Heart right ventricle (tissue), 16 donors: ENCODE measurements around the gene MLLT11. TPM values are rescaled to one million over a fixed set of nuclear protein-coding genes. Genes with fewer than 3 reads are reported as not detected.

Experiments used
- ATAC-seq, 8 donors: fragments of 200-7000 bp; cut with Tn5 transposase; one replicate each; pipeline ENCODE4 v1.9.1; 2020; ENCODE audit warnings: mild to moderate bottlenecking in 8 of 8, moderate library complexity in 8 of 8, moderate number of reproducible peaks in 1 of 8
- DNase-seq, 2 donors: peaks; one replicate each; pipeline ENCODE4 v3.0.0-alpha.2; 2020
- H3K27ac ChIP-seq, 10 donors: fragments of 200-600 bp; sonication (generic) in 2 of 10; one replicate each; pipeline versions ENCODE4 v1.5.0 to v1.8.0; 2020 to 2022; ENCODE audit warnings: mild to moderate bottlenecking in 3 of 10
- H3K27me3 ChIP-seq, 7 donors: fragments of 200-600 bp; one replicate each; pipeline ENCODE4 v1.8.0; 2021 to 2022; ENCODE audit warnings: mild to moderate bottlenecking in 2 of 7
- H3K36me3 ChIP-seq, 9 donors: fragments of 200-600 bp; sonication (generic) in 1 of 9; one replicate each; pipeline versions ENCODE4 v1.5.0 to v1.8.0; 2020 to 2022; ENCODE audit warnings: mild to moderate bottlenecking in 2 of 9
- H3K4me1 ChIP-seq, 9 donors: fragments of 200-600 bp; sonication (generic) in 1 of 9; one replicate each; pipeline versions ENCODE4 v1.5.0 to v1.8.0; 2020 to 2022; ENCODE audit warnings: mild to moderate bottlenecking in 4 of 9
- H3K4me3 ChIP-seq, 10 donors: fragments of 200-600 bp; sonication (generic) in 2 of 10; one replicate each; pipeline versions ENCODE4 v1.5.0 to v1.8.0; 2020 to 2022; ENCODE audit warnings: mild to moderate bottlenecking in 7 of 10, moderate library complexity in 2 of 10
- H3K9me3 ChIP-seq, 11 donors: fragments of 200-600 bp in 10 of 11; sonication (generic) in 2 of 11; one replicate each; pipeline versions ENCODE4 v1.5.0 to v1.8.0; 2013 to 2022; ENCODE audit warnings: mild to moderate bottlenecking in 2 of 11, control low read depth in 1 of 11, moderate library complexity in 1 of 11
- whole genome bisulfite sequencing, 2 donors: extraction: QIAGEN DNeasy Blood & Tissue Kit; methylation state at CpG; one replicate each; pipeline ENCODE4 v1.1.7; 2013; ENCODE audit warnings: inconsistent platforms in 1 of 2; 5-methylcytosine and 5-hydroxymethylcytosine counted together
- intact Hi-C, 10 donors: fragments of 100-400 bp; cut with DNase I; formaldehyde crosslinking; loops; one replicate each; pipeline versions ENCODE4 v1.11.1 to v1.14.2; 2022
- polyA plus RNA-seq, 2 donors: library from polyadenylated mRNA; stranded (reverse); fragments of 200-250 nt; gene quantifications; one replicate each; pipeline ENCODE4 v1.2.3, GENCODE V29; 2013
- total RNA-seq, 10 donors: library from RNA; stranded (reverse); fragmentation: NEBNext Ultra II Directional in 3 of 10; extraction: Animal tissue kit (Norgen Biotek cat#: 25700) in 3 of 10; gene quantifications; one replicate each; pipeline versions ENCODE4 v1.2.1 to v1.2.4, GENCODE V29; 2021 to 2023
- TF ChIP-seq, protein P1 (sequence below), 9 donors: fragments of 200-600 bp; sonication (generic) in 2 of 9; IDR thresholded peaks; one replicate each; pipeline versions ENCODE4 v1.5.0 to v1.8.0; 2021 to 2022; ENCODE audit warnings: antibody characterized with exemption in 9 of 9, mild to moderate bottlenecking in 5 of 9, moderate library complexity in 1 of 9
- donor health status: Arrhythmogenic right ventricular cardiomyopathy.
- donor health status: ischemic (EF 13 %, LVEDD 7.1; RV severe dilation, severe dysfunction).
- donor health status: healthy with polysubstance abuse.
- donor health status: DM: no; HTN: yes; CAD: no.
- donor health status: DM: no; HTN: no; CAD: no.
- donor health status: ischemic (EF 25% LVEDD 6.9; RV normal size, moderate dysfunction).
- donor health status: ischemic (EF 25% LVEDD 5.7; RV mildly dilated, moderate dysfunction).
- donor health status: healthy.
- donor health status: DM: yes; HTN: yes; CAD: no.
- donor health status: Ischemic cardiomyopathy.
- donor health status: ischemic (EF 35%, LVEDD 5.7; RV mildly dilated, moderate dysfunction).
- donor health status: nonischemic (EF 11% LVEDD 7.7; RV severe dilation, severe dysfunction).
- donor health status: DM: yes; HTN: yes; CAD: no.
- donor health status: PGD.
- donor health status: ischemic (EF 29% LVEDD 5.4; RV normal size, mild dysfunction).
- donor health status: nonischemic (EF 23%, LVEDD 6.1; RV moderate dilation, normal function).

Gene MLLT11
- total and polyA plus RNA-seq, 12 donors: 1.4 to 57.8 (median 22.6) TPM

DNA sequence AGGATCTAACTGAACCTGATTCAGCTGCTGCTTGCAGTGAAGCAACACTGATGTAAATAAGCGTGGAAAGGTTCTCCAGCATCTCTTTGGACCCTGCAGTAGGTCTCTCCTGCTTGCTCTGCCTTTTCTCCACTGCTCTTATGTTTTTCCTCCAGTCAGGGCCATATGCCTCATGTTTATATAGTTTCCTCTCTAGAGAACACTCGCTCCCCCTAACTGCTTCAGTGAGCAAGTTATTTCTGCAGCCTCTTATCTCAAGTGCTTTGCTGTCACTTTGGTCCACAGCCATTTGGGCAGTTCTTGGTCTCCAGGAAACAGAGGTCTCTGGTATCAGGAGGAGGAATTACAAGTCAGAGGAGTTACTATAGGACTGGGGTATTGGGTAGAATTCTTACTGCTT lies 46.7 kb upstream of the MLLT11 start:
- DNase-seq (peak in 1 of 2 donors; percentile 73), ATAC-seq (peak; percentile 64 to 86 (median 82))
- Histone ChIP-seq H3K27me3 (no peaks in the 10 kb centered on the region), H3K4me1 (peaks cover 12 to 66% (median 51%) of the 10 kb centered on the region in 9 donors), H3K9me3 (no peaks in the 10 kb centered on the region), H3K36me3 (peaks cover 0 to 19% (median 7%) of the 10 kb centered on the region in 9 donors), H3K4me3 (no peak overlapping the region), H3K27ac (peak overlapping the region; percentile 72 to 95 (median 84))
- TF ChIP-seq, protein P1, sequence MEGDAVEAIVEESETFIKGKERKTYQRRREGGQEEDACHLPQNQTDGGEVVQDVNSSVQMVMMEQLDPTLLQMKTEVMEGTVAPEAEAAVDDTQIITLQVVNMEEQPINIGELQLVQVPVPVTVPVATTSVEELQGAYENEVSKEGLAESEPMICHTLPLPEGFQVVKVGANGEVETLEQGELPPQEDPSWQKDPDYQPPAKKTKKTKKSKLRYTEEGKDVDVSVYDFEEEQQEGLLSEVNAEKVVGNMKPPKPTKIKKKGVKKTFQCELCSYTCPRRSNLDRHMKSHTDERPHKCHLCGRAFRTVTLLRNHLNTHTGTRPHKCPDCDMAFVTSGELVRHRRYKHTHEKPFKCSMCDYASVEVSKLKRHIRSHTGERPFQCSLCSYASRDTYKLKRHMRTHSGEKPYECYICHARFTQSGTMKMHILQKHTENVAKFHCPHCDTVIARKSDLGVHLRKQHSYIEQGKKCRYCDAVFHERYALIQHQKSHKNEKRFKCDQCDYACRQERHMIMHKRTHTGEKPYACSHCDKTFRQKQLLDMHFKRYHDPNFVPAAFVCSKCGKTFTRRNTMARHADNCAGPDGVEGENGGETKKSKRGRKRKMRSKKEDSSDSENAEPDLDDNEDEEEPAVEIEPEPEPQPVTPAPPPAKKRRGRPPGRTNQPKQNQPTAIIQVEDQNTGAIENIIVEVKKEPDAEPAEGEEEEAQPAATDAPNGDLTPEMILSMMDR (IDR thresholded peaks at IDR 0.05): peak in 3 of 9 donors; percentile 25 to 27 (median 25)
- intact Hi-C loops: no loop called here
- WGBS, 2 donors: 27 to 30% methylated on average over 2 of the region's 2 CpGs

DNA sequence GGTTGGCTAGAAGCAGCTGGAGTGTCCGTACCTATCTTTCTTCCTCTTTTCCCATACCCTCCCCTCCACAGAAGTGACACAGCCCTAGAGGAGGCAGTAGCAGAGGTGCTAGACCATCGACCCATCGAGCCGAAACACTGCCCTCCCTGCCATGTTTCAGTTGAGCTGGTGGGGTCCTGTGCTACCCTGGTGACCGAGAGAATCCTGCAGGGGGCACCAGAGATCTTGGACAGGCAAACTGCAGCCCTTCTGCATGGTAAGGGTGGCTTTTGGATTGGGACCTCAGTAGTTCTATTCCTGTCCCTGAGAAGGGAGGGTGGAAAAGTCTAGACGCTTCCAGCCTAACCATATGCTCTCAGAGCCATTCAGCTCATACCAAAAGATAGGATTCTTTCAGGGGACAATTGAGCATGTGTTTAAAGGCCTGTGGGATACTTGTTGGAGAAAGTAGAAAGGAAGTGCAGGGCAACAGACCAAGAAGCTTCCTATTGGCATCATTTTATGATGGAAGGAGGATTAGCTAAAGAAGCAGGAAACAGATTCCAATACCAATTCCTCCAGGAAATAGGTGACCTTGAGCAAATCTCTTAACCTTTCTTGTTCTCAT lies 35.6 kb upstream of the MLLT11 start:
- Histone ChIP-seq H3K4me3 (no peak overlapping the region), H3K27ac (peak overlapping the region; percentile 13 to 93 (median 83)), H3K4me1 (peaks cover 3 to 19% (median 12%) of the 10 kb centered on the region in 9 donors), H3K27me3 (no peaks in the 10 kb centered on the region), H3K9me3 (no peaks in the 10 kb centered on the region), H3K36me3 (peaks cover 0 to 82% (median 35%) of the 10 kb centered on the region in 9 donors)
- intact Hi-C loops: loop anchor here in 6 of 10 donors (1.0 to 10.0 kb wide), 9 partner anchors 33 to 133 kb away; partner anchors contain the start of genes GABPB2 (in 4 of the 6), TNFAIP8L2 (in 4 of the 6), CDC42SE1 (in 2 of the 6) and SEMA6C (in 1 of the 6)
- DNase-seq (peak; percentile 76 to 91), ATAC-seq (peak; percentile 88 to 94 (median 90))
- 16 to 23% methylated on average over 6 of the region's 6 CpGs for WGBS, 2 donors
- TF ChIP-seq, protein P1 (IDR thresholded peaks at IDR 0.05): peak; percentile 56 to 85 (median 74)

DNA sequence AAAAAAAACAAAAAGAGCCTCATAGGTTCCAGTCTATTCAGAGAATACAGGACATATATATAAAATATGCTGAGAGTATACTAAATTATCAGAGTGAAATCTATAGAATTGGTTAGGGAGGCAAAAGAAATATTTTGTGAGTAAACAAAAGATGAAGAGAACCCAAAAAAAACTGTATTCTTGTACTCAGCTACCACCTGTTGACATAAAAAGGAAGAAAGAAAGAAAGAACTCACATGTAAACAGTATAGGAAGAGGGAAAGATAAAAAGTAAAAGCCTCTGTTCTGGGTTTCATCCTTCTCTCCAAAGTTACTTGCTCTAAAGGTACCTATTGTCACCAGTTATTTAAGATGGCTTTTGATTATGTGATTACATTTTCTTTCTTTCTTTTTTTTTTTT lies 33.7 kb upstream of the MLLT11 start:
- DNase-seq (no peak), ATAC-seq (no peak)
- Histone ChIP-seq H3K27me3 (no peaks in the 10 kb centered on the region), H3K4me3 (no peak overlapping the region), H3K9me3 (no peaks in the 10 kb centered on the region), H3K27ac (no peak overlapping the region), H3K4me1 (peaks cover 3 to 19% (median 12%) of the 10 kb centered on the region in 9 donors), H3K36me3 (peaks cover 0 to 84% (median 48%) of the 10 kb centered on the region in 9 donors)
- TF ChIP-seq, protein P1 (IDR thresholded peaks at IDR 0.05): no peak
- intact Hi-C loops: loop anchor here in 3 of 10 donors (5.0 to 10.0 kb wide), 3 partner anchors 48 to 131 kb away; partner anchors contain the start of genes TNFAIP8L2 (in 2 of the 3) and GABPB2 (in 1 of the 3)

- no peaks in the 10 kb centered on the region for H3K9me3 ChIP-seq
- DNase-seq: no peak
- no peak overlapping the region for H3K4me3 ChIP-seq
- ATAC-seq: no peak
- TF ChIP-seq, protein P1 (IDR thresholded peaks at IDR 0.05): no peak
- WGBS, 2 donors: 98% methylated on average over 8 of the region's 8 CpGs
- H3K36me3 ChIP-seq: peaks cover 0 to 89% (median 58%) of the 10 kb centered on the region in 9 donors
- peaks cover 0 to 12% (median 5%) of the 10 kb centered on the region in 9 donors for H3K4me1 ChIP-seq
- intact Hi-C loops: loop anchor here in 1 of 10 donors (5.0 kb wide), 1 partner anchor 115 kb away; the partner anchor contains the start of gene SEMA6C
- no peak overlapping the region for H3K27ac ChIP-seq
- no peaks in the 10 kb centered on the region for H3K27me3 ChIP-seq
Measured at GRCh38 chr1:151032164-151032563, 28.0 kb upstream of the MLLT11 start.
